NCI-H2107 treated with DMSO at 0.1 percent for 48 hours (cell line): ENCODE data around the gene SLC37A2.
"Not testable (repeated sequence)": the region's sequence is repeated elsewhere in the genome, so short reads cannot be mapped to it uniquely, and the experiment has no call there.

Experiments
- DNase-seq: peaks from one replicate; lab custom pipeline; 2025; ENCODE audit not compliant: unreplicated experiment; lab: John Stamatoyannopoulos, UW

SLC37A2 gene

GRCh38 chr11:125062931-125063428 lies at the start of gene SLC37A2:
Gene SLC37A2, plus strand, starts transcription at chr11:125063305. Its CDS starts 63 bp downstream, at chr11:125063368.
- no peak for DNase-seq

GRCh38 chr11:125016413-125016812 lies 46.7 kb upstream of the SLC37A2 start:
- no peak for DNase-seq

DNA sequence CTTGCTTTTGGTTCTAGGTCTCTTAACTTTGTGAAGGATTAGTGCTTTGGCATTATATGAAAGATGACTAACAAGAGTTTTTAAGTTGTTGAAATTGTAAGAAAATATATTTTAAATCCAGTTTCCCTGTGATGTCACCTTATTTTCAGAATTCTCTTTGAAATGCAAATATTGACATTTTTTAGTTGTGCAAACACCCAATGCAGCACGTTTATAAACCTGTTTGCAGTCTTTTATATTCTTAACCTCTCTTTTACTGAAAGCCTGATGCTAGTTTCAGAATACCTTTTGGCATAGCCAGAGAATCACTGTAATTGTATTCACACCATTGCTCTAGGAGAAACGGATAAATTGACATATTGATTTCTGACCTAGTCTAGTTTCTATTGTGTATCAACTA lies 42.8 kb upstream of the SLC37A2 start:
- DNase-seq, result no peak

GRCh38 chr11:125022551-125022950 lies 40.6 kb upstream of the SLC37A2 start:
- no peak for DNase-seq

- no peak for DNase-seq
These were observed 37.1 kb upstream of the SLC37A2 start for GRCh38 chr11:125025968-125026367.

- DNase-seq, result not testable (repeated sequence)
These were observed 33.7 kb upstream of the SLC37A2 start for GRCh38 chr11:125029431-125029830.

DNA sequence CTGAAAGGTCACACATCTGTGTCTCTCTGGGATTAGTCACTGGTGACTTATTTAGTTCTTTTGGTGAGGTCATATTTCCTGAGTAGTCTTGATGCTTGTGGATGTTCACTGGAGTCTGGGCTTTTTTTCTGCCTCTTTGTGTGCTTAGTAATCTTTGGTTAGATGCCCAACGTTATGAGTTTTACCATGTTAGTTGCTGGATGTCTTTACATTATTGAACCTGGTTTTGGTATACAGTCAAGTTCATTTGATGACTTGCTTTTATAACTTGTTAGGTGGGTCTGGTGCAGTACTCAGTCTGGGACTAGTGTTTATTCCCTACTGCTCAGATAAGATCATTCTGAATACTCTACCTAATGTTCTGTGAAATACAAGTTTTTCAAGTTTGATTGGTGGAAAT lies 26.2 kb upstream of the SLC37A2 start:
- DNase-seq, result no peak

DNA sequence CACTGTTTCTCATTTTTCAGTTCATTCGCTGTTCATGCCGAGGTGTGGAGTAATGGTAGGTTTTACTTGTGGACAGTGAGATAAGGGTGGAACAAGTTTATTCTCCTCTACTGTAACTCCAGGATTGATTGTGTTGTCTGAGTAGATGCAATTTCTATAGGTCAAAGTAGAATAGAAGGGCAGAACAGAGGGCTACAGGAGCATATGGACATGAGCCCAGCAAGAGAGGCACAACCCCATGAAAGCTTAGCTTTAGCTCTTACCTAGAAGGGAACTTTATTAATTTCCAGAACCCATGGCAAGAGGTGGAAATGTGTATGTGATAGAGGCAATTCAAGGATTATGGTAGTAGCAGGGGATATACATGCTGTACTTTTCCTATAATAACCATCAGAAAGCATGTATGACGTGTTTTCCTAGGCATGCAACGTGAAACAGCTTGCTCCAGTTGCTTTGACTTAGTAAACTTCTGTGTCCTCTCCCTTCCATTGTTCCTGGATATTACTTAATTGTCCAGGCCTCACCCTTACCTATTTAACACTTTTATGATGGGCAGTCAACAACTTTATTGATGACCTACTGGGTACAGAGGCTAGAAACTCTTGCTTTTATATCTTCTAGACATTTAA lies 13.8 kb upstream of the SLC37A2 start:
- DNase-seq, result no peak

GRCh38 chr11:125052047-125052446 lies 11.1 kb upstream of the SLC37A2 start:
- DNase-seq, result no peak

DNA sequence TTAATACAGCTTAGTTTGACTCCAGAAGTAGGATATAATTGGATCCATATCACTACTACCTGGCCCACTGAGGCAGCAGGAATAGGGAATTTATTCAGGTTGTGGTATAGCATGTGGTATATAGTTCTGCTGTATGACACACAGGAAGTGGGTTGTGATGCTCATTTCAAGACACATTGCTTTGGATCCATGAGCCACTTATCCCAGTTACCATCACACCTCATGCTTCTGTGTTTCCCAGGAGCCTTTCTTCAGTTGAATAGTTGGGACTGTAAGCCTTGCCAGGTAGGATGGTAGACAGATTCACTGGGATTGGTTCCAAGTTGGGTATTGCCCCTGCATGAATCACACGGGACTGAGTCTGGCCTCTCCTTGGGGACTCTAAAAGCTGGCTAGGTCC lies 9.9 kb upstream of the SLC37A2 start:
- DNase-seq, result no peak

GRCh38 chr11:125055107-125055715 lies 7.9 kb upstream of the SLC37A2 start:
- DNase-seq, result no peak

- not testable (repeated sequence) for DNase-seq
These were observed 7.0 kb upstream of the SLC37A2 start for GRCh38 chr11:125056111-125056510.

DNA sequence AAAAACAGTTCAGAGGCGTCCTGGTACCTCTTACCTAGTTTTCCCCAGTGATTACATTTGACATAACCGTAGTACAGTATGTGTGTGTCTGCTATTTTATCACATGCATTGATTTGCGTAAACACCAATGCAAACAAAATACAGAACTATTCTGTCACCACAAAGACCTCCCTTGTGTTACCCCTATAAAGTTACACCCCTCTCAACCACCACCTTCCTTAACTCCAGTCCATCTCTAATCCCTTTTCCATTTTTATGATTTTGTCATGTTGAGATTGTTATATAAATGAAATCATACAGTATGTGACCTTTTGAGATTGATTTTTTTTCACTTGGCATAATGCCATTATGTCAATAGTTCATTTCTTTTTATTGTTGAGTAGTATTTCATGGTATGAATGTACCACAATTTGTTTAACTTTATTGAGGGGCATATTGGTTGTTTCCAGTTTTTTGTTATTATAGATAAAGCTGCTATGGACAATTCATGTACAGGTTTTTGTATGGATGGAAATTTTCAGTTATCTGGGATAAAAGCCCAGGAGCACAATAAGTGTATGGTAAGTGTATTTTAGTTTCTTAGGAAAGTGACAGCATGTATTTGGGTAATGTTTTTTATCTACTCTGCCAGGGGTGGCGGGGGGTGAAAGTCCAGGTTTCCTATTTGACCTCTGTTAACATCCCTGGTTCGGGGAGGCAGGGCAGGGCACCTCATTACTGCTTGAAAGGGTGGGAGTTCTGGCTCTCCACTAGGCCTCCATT lies 6.0 kb upstream of the SLC37A2 start:
- no peak for DNase-seq

GRCh38 chr11:125057693-125058016 lies 5.5 kb upstream of the SLC37A2 start:
- DNase-seq, result no peak

- DNase-seq, result no peak
These were observed 1.8 kb upstream of the SLC37A2 start for GRCh38 chr11:125061281-125061680.

- no peak for DNase-seq
These were observed 731 bp upstream of the SLC37A2 start for GRCh38 chr11:125062218-125062930.

DNA sequence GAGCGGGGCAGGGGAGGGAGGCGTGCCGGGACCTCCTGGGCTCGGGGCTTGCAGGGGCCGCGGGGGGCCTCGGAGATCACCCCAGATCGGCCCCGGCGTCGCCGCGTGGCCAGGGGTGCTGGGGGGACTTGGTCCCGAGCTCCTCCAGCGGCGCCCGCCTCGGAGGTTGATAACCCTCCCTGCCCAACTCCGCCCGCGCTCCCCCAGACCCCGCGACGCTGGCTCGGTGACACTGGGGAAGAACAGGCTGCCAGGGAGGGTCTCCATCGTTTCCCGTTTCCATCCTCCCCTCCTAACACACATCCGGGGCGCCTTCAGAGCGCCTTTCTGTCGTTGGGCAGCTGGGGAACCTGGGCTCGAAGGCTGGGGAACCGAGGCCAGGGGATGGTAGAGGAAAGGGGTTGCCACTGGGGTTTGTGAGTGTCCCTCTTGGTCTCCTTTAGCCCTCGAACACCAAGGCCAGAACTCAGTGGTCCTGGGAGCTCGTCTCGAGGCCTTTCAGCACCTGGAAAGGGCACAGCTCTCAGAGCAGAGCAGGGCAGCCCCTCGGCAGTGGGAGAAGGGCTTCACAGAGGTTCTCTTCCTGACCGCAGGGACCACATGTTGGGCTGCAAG lies 431 bp downstream of the SLC37A2 start:
- no peak for DNase-seq

DNA sequence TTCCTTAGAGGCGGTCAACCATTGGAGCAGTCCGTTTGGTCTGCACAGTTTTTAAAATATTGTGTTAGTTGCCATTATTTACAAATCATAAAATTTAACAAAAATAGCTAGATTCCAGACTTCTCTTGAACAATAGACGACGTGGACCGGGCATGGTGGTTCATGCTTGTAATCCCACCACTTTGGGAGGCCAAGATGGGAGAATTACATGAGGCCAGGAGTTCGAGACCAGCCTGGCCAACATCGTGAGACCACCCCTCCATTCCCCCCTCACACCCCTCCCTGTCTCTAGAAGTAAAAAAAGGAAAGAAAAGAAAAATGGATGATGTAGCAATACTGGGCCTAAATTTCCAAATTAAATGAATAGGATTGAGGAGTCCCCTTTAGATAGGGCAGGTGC lies 965 bp downstream of the SLC37A2 start:
- DNase-seq, result no peak

DNA sequence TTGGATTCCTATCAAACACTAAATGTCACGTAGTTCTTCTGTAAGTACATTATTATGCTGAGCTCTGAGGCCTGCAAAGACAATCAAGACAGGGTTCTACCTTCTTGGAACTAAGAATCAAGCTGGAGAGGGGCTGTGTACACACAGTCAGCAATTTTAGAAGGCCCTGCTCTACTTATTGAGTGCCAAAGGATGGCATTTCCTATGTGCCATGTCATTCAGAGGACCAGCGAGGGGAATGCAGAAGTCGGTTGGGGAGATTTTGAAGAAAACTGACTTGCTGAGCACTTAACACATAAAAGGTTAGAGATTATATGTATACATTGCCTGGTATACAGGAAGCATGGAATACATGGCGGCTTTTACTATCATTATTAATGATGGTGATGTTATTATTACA lies 5.3 kb downstream of the SLC37A2 start:
- no peak for DNase-seq

- DNase-seq, result no peak
These were observed 5.9 kb downstream of the SLC37A2 start for GRCh38 chr11:125069008-125069407.

GRCh38 chr11:125069796-125070195 lies 6.7 kb downstream of the SLC37A2 start:
- DNase-seq, result no peak
